CD14-positive monocyte (primary cell): ENCODE measurements around the gene PRL. TPM values are rescaled to one million over a fixed set of nuclear protein-coding genes. Genes with fewer than 3 reads are reported as not detected.

Experiments
- DNase-seq, 3 donors: peaks; one replicate each; pipeline ENCODE4 v3.0.0-alpha.2; 2011 to 2022
- H2AFZ ChIP-seq: 2 replicates; pipeline ENCODE4 v1.6.0; 2012; ENCODE audit warnings: mild to moderate bottlenecking, low read depth, low read length, inconsistent platforms; ENCODE audit not compliant: insufficient read depth, poor library complexity, severe bottlenecking
- H3K27ac ChIP-seq, 2 donors: 1 replicate in 1 of 2; 2 replicates in 1 of 2; pipeline ENCODE4 v1.5.1; 2012 to 2013; ENCODE audit warnings: low read length in 2 of 2, control low read depth in 1 of 2, inconsistent platforms in 1 of 2, low read depth in 1 of 2, mild to moderate bottlenecking in 1 of 2
- H3K27me3 ChIP-seq, 2 donors: one replicate each; pipeline versions ENCODE4 v1.6.0 to v1.6.1; 2011 to 2013; ENCODE audit warnings: low read length in 2 of 2; ENCODE audit not compliant: control insufficient read depth in 2 of 2, insufficient read depth in 2 of 2
- H3K36me3 ChIP-seq, 2 donors: replicated peaks in 1 of 2; 1 replicate in 1 of 2; 2 replicates in 1 of 2; pipeline versions ENCODE4 v1.5.1 to v1.6.1; 2012 to 2013; ENCODE audit warnings: low read length in 2 of 2, control low read depth in 1 of 2, inconsistent platforms in 1 of 2, mild to moderate bottlenecking in 1 of 2; ENCODE audit not compliant: insufficient read depth in 2 of 2, control insufficient read depth in 1 of 2
- H3K4me1 ChIP-seq, 2 donors: 1 replicate in 1 of 2; 2 replicates in 1 of 2; pipeline versions ENCODE4 v1.5.1 to v1.6.1; 2012 to 2013; ENCODE audit warnings: low read length in 2 of 2, control low read depth in 1 of 2, inconsistent platforms in 1 of 2, mild to moderate bottlenecking in 1 of 2, moderate library complexity in 1 of 2; ENCODE audit not compliant: insufficient read depth in 2 of 2, control insufficient read depth in 1 of 2
- H3K4me2 ChIP-seq: replicated peaks from 2 replicates; pipeline ENCODE3; 2012; ENCODE audit warnings: low read length, moderate library complexity, mild to moderate bottlenecking; ENCODE audit not compliant: poor library complexity, severe bottlenecking; ENCODE audit errors: extremely low read depth
- H3K4me3 ChIP-seq, 3 experiments: fragments of 200-600 bp in 1 of 3; sonication (generic) in 1 of 3; replicated peaks in 1 of 3; 1 replicate in 2 of 3; 2 replicates in 1 of 3; pipeline ENCODE4 v1.5.1; 2011 to 2013; ENCODE audit warnings: low read length in 3 of 3, mild to moderate bottlenecking in 3 of 3, control low read depth in 2 of 3, low read depth in 2 of 3, inconsistent platforms in 1 of 3, moderate library complexity in 1 of 3
- H3K79me2 ChIP-seq: 2 replicates; pipeline ENCODE4 v1.6.0; 2012; ENCODE audit warnings: mild to moderate bottlenecking, control low read depth, inconsistent platforms, low read length, moderate library complexity; ENCODE audit not compliant: insufficient read depth
- H3K9ac ChIP-seq: 2 replicates; pipeline ENCODE4 v1.6.0; 2017; ENCODE audit warnings: low read length, mild to moderate bottlenecking; ENCODE audit not compliant: insufficient read depth, poor library complexity, severe bottlenecking
- H3K9me3 ChIP-seq, 2 donors: replicated peaks in 1 of 2; 1 replicate in 1 of 2; 2 replicates in 1 of 2; pipeline versions ENCODE4 v1.5.1 to v1.6.1; 2012 to 2013; ENCODE audit warnings: low read length in 2 of 2, control low read depth in 1 of 2; ENCODE audit not compliant: control insufficient read depth in 1 of 2, insufficient read depth in 1 of 2
- H4K20me1 ChIP-seq: 2 replicates; pipeline ENCODE4 v1.6.0; 2012; ENCODE audit warnings: mild to moderate bottlenecking, low read length, control low read depth, moderate library complexity; ENCODE audit not compliant: insufficient read depth
- H3K27ac Mint-ChIP-seq, 7 donors: one replicate each; pipeline ENCODE4 v1.8.0; 2020; ENCODE audit warnings: mild to moderate bottlenecking in 7 of 7, mixed read lengths in 7 of 7, moderate library complexity in 6 of 7, inconsistent platforms in 2 of 7
- H3K27me3 Mint-ChIP-seq, 3 donors: one replicate each; pipeline ENCODE4 v1.8.0; 2021 to 2022; ENCODE audit warnings: low read depth in 3 of 3, mild to moderate bottlenecking in 3 of 3, mixed read lengths in 3 of 3, moderate library complexity in 3 of 3, inconsistent platforms in 1 of 3
- H3K36me3 Mint-ChIP-seq, 2 donors: one replicate each; pipeline ENCODE4 v1.8.0; 2020; ENCODE audit warnings: mixed read lengths in 2 of 2, inconsistent platforms in 1 of 2, mild to moderate bottlenecking in 1 of 2
- H3K4me1 Mint-ChIP-seq: one replicate; pipeline ENCODE4 v1.8.0; 2020; ENCODE audit warnings: mild to moderate bottlenecking, mixed read lengths
- H3K4me3 Mint-ChIP-seq, 2 donors: one replicate each; pipeline ENCODE4 v1.8.0; 2020; ENCODE audit warnings: mild to moderate bottlenecking in 2 of 2, mixed read lengths in 2 of 2, moderate library complexity in 1 of 2
- H3K9me3 Mint-ChIP-seq, 7 donors: one replicate each; pipeline ENCODE4 v1.8.0; 2020 to 2022; ENCODE audit warnings: mixed read lengths in 7 of 7, mild to moderate bottlenecking in 6 of 7, moderate library complexity in 6 of 7, inconsistent platforms in 2 of 7
- WGBS: methylation state at CpG from one replicate; pipeline ENCODE4 v1.1.5; 2013; ENCODE audit warnings: missing lambda C conversion rate; ENCODE audit not compliant: insufficient coverage; 5-methylcytosine and 5-hydroxymethylcytosine counted together
- intact Hi-C, 2 donors: fragments of 100-400 bp; cut with micrococcal nuclease; formaldehyde crosslinking; loops; one replicate each; pipeline versions ENCODE4 v1.15.0 to v1.15.1; 2023
- polyA plus RNA-seq, 3 donors: library from polyadenylated mRNA; depleted of rRNA in 1 of 3; unstranded in 2 of 3; stranded (reverse) in 1 of 3; fragments of 300-500 nt in 2 of 3; fragments of >200 nt in 1 of 3; fragmentation: Illumina TruSeq in 2 of 3; gene quantifications; 1 replicate in 2 of 3; 2 replicates in 1 of 3; pipeline ENCODE4 v1.2.3, GENCODE V29; 2012 to 2021
- TF ChIP-seq, protein P1 (sequence below): fragments of 200-600 bp; IDR thresholded peaks from one replicate; pipeline ENCODE4 v1.8.0; 2022; ENCODE audit warnings: antibody characterized with exemption, mild to moderate bottlenecking

PRL gene
- polyA plus RNA-seq, 3 donors: 0.13 to 0.42 TPM; not detected in 1

DNA sequence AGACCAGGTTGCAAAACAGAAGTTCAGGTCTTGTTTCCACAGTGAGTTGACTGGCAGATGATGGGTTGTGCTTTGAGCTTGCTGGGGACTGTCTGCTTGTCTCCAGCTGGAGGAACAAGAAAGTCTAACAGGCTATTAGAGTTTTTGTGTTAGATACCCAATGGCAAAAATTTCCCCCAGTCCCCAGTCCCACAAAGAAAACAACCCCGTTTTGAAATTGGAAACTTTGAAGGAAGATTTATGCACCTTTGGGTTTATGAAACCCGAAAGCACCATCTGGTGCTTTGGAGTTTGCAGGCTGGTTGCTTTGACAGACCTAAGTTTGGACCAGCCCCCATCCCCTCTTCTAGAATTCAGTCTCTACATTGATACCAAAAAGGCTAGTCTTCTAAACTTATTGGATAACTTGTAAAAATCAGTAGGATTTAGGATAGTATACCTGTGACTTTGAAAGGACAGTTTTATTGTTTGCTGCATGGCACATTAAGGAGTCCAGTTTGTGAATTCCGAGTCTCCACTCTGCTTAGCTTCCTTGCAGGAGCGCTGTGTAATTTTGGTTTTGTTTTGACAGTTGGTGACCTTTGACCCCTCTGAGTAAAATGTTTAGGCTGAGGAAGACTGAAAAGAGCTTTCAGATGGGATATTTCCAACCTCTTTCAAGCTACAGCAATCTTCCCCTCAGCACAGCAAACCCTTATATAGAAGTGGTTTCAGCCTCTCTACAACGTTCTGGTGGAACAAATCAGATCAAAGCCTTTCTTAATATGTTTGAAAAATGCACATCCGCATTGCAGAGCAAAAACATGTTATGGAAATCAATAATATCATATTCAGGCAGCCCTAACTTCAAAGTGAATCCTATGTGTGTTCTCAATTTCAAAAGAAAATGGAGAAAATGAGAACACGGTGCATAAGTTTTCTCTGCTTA, 25.5 kb upstream of the PRL start:
- H3K36me3 Mint-ChIP-seq: no peaks in the 10 kb centered on the region
- no peaks in the 10 kb centered on the region for H3K27me3 ChIP-seq
- H3K9me3 Mint-ChIP-seq: peaks cover 3 to 16% (median 12%) of the 10 kb centered on the region in 7 donors
- H4K20me1 ChIP-seq: no peaks in the 10 kb centered on the region
- no peaks in the 10 kb centered on the region for H3K27me3 Mint-ChIP-seq
- no peak overlapping the region for H3K27ac ChIP-seq
- 83% methylated on average over 1 of the region's 7 CpGs for WGBS
- no peaks in the 10 kb centered on the region for H3K36me3 ChIP-seq
- no peak overlapping the region for H3K27ac Mint-ChIP-seq
- TF ChIP-seq, protein P1, sequence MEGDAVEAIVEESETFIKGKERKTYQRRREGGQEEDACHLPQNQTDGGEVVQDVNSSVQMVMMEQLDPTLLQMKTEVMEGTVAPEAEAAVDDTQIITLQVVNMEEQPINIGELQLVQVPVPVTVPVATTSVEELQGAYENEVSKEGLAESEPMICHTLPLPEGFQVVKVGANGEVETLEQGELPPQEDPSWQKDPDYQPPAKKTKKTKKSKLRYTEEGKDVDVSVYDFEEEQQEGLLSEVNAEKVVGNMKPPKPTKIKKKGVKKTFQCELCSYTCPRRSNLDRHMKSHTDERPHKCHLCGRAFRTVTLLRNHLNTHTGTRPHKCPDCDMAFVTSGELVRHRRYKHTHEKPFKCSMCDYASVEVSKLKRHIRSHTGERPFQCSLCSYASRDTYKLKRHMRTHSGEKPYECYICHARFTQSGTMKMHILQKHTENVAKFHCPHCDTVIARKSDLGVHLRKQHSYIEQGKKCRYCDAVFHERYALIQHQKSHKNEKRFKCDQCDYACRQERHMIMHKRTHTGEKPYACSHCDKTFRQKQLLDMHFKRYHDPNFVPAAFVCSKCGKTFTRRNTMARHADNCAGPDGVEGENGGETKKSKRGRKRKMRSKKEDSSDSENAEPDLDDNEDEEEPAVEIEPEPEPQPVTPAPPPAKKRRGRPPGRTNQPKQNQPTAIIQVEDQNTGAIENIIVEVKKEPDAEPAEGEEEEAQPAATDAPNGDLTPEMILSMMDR: no peak
- H3K9me3 ChIP-seq: peaks cover 6 to 17% of the 10 kb centered on the region in 2 donors
- H2AFZ ChIP-seq: peak overlapping the region; percentile 12
- no peak overlapping the region for H3K4me2 ChIP-seq
- intact Hi-C loops: no loop called here
- no peaks in the 10 kb centered on the region for H3K4me1 Mint-ChIP-seq
- no peak overlapping the region for H3K9ac ChIP-seq
- no peaks in the 10 kb centered on the region for H3K79me2 ChIP-seq
- DNase-seq: no peak
- H3K4me3 ChIP-seq: no peak overlapping the region
- no peak overlapping the region for H3K4me3 Mint-ChIP-seq
- H3K4me1 ChIP-seq: no peaks in the 10 kb centered on the region

DNA sequence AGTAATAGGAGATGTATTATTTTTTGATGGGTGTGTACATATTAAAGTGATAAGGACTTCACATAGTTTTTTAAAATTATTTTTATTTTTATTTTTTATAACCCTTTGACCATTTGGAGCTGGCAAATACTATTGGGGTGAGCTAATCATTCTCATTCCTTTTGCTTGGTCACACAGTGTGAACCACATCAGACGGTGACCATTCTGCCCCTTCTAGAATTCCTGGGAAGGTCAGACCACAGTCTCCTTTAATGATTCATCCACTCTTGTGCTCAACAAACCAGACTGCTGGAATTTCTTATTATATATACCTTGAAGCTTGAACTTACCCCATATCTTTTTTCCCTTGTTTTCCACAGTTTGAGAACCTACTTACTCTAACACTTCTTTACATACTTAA, 23.9 kb upstream of the PRL start:
- no peak overlapping the region for H2AFZ ChIP-seq
- intact Hi-C loops: no loop called here
- no peak overlapping the region for H3K4me2 ChIP-seq
- H3K4me3 Mint-ChIP-seq: no peak overlapping the region
- no peak for DNase-seq
- no peak overlapping the region for H3K27ac Mint-ChIP-seq
- H3K79me2 ChIP-seq: no peaks in the 10 kb centered on the region
- H3K9me3 Mint-ChIP-seq: peaks cover 5 to 18% (median 15%) of the 10 kb centered on the region in 7 donors
- H3K27me3 ChIP-seq: no peaks in the 10 kb centered on the region
- TF ChIP-seq, protein P1: no peak
- no peak overlapping the region for H3K4me3 ChIP-seq
- no peak overlapping the region for H3K27ac ChIP-seq
- no peaks in the 10 kb centered on the region for H3K36me3 Mint-ChIP-seq
- H3K4me1 ChIP-seq: no peaks in the 10 kb centered on the region
- H3K9ac ChIP-seq: no peak overlapping the region
- no peaks in the 10 kb centered on the region for H3K36me3 ChIP-seq
- peaks cover 0 to 1% (median 0%) of the 10 kb centered on the region in 3 donors for H3K27me3 Mint-ChIP-seq
- 100% methylated on average over 1 of the region's 1 CpG for WGBS
- H3K9me3 ChIP-seq: peaks cover 6 to 17% of the 10 kb centered on the region in 2 donors
- H3K4me1 Mint-ChIP-seq: no peaks in the 10 kb centered on the region
- H4K20me1 ChIP-seq: no peaks in the 10 kb centered on the region
